CD4-positive, alpha-beta T cell treated with Interleukin-4 for 4 hours (primary cell): ENCODE measurements around the gene ZNF91.
A peak's percentile ranks its signal among the peaks of the same experiment; 100 is the strongest.
"Not testable (repeated sequence)": the region's sequence is repeated elsewhere in the genome, so short reads cannot be mapped to it uniquely, and the experiment has no call there.

Experiments used
- DNase-seq: peaks from one replicate; pipeline ENCODE4 v3.0.0-alpha.2; 2020

ZNF91 gene

DNA sequence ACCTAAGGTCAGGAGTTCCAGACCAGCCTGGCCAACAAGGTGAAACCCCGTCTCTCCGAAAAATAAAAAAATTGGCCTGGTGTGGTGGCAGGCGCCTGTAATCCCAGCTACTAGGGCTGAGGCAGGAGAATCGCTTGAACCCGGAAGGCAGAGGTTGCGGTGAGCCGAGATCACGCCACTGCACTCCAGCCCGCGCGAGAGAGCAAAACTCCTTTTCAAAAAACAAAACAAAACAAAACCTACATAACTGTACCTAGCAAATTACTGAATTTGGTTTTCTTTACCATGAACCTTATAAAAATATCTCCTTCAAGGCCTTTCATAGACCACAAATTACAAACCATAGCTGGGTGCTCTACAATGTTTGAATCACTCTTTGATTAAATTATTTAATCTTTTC is 760 bp downstream of the ZNF91 start:
- peak; percentile 42 for DNase-seq

DNA sequence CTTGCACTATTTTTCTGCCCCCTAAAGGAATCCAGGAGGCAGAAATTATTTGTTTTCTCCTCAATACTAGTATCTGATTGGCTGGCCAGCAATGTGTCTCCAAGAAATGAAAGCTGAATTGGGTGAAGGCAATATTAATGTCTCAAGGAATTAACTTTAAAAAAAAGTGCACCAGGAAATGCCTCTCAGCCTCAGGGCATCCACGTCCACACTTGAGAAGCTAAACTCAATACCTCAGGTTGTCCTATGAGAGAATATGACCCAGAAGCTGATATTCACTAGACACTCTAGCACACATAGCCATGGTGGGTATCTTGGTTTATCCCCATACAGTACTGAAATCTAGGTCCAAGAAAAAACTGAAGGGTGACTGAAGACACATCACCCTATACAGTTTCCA is 2.1 kb downstream of the ZNF91 start:
- no peak for DNase-seq

DNA sequence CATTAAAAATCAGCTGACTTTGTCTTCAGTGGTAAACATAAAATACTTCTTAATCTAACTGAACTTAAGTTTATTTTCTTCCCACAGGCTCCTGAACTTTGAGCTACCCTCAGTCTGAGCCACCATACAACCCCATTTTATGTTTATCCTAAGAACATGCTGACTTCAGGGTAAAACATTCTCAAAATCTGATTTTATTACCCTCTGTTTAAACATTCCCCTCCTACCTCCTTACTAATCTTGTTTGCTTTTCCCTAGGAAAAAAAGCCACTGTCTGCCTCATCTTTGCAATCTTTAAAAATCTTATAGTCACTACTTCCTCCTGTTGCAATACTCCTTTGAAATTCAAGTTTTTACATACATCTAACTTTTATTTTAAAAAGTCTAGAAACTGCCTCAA is 4.0 kb downstream of the ZNF91 start:
- DNase-seq: no peak

DNA sequence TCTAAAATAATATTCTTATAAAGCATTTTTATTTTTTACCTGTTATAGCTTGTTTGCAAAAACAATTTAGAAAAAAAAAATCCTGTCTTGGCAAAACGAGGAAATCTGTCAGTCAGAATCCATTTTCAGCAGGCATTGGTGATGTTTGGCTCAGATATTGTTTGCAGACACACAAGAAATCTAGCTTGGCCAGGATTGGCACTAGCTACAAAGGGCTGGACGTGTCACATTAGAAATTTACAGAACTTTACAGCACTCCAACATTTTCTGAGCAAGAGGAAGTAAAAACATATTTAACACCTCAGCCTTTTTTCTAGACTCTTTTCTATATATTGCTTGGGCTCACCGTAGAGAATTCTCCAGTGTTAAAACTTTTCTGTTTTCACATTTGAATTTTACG is 9.9 kb downstream of the ZNF91 start:
- no peak for DNase-seq

DNA sequence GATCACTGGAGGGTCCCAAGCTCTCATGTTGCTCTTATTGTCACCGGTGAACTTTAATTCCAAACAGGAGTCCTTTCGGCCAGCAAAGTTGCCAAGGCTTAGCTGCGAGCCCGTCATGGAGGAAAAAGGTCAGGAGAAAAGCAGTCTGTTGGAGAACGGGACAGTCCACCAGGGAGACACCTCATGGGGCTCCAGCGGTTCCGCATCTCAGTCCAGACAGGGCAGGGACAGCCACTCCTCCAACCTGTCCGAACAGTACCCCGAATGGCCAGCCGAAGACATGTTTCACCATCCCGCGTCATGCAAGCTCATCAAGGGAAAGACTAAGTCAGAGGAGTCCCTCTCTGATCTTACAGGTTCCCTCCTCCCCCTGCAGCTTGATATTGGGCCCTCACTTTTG is 10.4 kb downstream of the ZNF91 start:
- no peak for DNase-seq

DNA sequence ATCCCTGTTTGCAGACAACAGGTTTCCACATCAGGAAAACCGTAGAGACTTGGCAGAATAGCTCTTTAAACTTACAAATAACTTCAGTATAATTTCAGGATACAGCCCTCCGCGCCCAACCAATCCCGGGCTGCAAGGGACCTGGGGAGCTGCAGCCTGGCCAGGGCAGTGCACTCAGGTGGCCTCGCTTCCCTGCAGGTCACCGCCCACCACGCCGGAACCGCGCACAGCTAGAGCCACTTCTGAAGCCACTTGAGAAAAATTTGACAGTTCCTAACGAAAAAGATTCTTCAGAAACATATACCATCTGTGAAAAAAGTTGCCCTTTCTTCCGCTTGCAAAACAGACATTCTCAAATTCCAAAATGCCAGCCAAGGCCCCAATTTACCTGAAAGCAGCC is 11.1 kb downstream of the ZNF91 start:
- DNase-seq: no peak

DNA sequence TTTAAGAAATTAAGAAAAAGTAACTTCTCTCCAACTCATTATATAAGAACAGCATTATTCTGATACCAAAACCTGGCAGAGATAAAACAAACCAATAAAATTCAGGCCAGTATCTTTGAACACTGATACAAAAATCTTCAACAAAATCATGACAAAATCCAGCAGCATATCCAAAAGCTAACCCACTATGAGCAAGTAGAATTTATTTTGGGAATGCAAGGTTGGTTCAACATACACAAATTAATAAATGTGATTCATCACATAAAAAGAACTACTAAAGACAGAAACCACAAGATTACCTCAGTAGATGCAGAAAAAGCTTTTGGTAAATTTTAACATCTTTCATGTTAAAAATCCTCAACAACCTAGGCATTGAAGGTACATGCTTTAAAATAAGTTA is 12.3 kb downstream of the ZNF91 start:
- no peak for DNase-seq

DNA sequence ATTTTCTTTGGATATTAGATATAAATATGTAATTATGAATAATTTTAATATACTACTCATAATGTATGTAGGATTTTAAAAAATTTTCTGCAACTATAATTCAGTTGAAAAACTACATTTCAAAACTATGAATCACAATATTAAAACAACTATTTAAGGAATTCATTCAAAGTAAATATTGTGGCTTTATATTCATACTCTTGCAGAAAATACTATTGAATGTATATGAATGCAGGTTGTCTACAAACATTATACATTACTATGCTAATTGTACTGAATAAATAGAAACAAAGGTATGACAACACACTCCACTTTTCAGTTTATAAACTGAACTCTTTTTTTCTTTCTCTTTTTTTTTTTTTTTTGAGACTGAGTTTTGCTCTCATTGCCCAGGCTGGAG is 14.2 kb downstream of the ZNF91 start:
- DNase-seq: no peak

DNA sequence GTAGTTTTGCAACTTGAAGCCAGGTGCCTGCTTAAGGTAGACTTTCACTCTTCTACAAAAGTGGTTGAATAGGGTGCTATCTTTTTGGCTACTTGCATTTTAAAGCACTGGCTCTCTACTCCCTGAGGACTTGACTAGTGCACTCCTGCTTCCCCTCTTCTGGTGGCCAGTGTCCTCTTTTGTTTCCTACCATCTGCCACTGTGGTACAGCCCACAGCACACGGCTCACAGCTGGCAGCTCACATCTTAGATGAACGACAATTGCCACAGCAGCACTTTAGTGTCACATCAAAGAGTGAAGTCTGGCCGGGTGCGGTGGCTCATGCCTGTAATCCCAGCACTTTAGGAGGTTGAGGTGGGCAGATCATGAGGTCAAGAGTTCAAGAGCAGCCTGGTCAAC is 15.6 kb downstream of the ZNF91 start:
- DNase-seq: peak; percentile 2

DNA sequence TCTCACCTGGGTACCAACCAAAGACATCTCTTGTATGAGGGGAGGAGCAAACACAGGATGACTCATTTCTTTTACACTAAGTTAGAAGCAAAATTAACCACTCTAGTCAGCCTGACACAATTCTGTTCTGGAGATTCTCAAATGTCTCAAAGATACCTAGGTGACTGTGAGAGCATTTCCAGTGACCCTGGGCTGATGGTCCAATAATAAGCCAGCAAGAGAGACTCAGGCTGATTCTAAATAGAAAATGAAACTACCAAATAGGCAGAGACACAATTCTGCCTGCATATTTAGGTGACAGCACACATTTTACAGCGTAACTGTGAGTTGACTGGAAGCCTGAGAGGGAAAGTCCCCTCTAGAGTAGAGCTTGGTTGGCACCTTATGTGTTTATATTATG is 16.3 kb downstream of the ZNF91 start:
- DNase-seq: peak; percentile 4

DNA sequence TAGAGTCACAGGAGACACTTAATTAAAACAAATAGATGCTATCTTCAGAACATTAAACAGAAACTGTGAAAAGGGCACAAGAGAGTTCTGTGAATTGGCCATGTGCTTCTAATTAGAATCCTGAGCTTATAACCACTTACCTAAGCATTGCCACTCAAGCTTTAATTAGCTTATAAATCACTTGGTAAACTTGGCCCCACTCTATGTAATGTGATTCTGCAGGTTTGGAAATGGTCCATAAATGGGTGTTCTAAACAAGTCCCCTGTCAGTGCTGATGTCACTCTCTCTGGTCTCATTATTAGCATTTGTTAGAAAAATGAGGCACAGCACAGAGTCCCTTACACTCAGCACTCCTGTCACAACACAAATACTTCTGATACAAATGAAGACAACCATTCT is 18.0 kb downstream of the ZNF91 start:
- DNase-seq: no peak

DNA sequence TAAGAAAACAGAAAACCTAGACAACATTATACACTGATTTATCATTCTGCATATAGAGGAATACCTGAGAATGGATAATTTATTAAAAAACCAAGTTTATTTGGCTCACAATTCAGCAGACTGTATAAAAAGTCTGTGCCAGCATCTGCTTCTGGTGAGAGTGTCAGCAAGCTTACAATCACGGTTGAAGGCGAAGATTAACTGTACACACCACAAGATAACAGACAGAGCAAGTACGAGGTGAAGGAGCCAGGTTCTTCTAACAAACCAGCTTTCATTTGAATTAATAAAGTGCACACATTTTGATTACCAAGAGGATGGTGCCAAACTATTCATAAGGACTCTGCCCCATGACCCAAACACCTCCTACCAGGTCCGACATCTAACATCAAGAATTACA is 28.8 kb downstream of the ZNF91 start:
- no peak for DNase-seq

DNA sequence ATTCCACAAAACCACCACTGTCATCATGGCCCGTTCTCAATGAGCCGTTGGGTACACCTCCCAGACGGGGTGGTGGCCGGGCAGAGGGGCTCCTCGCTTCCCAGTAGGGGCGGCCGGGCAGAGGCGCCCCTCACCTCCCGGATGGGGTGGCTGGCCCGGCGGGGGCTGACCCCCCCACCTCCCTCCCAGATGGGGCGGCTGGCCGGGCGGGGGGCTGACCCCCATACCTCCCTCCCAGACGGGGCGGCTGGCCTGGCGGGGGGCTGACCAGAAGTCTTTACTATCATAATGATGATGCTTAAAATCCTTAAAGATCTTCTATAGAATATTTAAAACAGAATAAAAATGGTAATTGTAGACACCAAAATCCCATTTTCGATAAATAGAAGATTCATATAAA is 29.2 kb downstream of the ZNF91 start:
- DNase-seq: not testable (repeated sequence)

DNA sequence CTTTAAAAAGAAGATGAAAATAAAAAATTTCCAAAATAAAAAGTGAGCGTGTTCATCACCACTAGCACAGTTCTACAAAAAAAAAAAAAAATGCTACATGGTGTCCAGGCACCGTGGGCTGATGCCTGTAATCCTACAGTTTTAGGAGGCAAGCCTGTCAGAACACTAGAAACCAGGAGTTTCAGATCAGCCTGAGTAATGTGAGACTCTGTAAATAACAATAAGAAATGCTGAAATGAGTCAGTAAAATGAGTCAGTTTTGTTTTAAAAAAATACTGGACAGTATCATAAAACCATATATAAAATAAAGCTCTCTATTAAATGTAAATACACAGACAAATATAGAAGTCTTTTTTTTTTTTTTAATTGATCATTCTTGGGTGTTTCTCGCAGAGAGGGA is 30.0 kb downstream of the ZNF91 start:
- no peak for DNase-seq

DNA sequence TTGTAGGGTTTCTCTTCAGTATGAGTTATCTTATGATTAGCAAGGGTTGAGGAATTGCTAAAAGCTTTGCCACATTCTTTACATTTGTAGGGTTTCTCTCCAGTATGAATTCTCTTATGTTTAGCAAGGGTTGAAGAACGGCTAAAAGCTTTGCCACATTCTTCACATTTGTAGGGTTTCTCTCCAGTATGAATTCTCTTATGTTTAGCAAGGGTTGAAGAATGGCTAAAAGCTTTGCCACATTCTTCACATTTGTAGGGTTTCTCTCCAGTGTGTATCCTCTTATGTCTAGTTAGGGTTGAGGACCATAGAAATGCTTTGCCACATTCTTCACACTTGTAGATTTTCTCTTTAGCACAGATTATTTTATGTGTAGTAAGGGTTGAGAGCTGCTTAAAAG is 33.4 kb downstream of the ZNF91 start:
- DNase-seq: not testable (repeated sequence)

DNA sequence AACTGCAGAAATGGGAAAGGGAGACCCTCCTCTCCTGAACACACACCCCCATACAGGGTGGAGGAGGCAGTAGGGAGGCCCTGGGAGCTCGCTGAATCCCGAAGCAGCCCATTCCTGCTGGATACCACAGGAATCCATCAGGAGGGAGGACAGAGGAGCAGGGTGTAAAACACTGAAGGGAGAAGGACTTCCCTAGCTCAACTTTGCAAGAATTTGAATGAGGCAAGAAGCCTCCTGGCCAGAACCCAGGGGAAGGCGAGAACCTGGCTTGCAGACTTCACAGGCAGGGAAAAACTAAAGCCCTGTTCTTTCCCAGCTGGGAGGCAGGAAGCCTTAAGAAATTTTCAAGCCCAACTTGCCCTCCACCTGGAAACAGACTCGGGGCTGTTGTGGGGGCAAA is 43.5 kb downstream of the ZNF91 start:
- no peak for DNase-seq

DNA sequence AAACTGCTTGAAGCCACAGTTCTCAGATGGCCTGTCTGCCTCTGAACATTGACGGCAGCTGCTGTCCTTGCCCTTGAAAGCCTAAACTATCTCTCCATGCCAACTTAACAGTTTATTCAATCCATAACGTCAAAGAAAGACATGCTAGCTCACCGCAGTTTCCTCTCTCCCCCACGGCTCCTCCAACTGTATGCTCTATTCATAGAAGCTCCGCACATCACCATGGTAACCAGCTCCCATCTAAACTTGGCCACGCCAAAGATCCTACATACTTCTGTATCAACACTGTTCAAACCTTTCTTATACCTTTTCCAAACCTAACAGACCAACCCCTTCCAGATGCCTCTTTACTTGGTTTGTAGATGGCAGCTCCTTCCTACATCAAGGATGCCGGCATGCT is 48.6 kb downstream of the ZNF91 start:
- no peak for DNase-seq

DNA sequence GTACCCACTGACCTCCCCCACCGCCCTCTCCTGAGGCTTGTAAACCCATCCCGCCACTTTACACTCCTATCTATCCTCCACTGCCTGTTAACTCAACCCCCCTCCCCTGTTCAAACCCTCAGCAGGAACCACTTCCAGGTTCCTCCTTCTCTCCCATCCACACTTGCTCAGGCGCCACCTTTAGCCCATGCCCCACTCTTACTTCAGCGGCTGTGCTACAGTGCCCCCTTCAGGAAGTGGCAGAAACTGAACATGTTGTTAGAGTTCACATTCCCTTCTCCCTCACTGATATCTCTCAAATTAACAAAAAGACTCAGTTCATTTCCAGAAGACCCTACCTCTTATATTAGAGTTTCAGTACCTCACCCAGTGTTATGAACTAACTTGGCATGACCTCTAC is 49.4 kb downstream of the ZNF91 start:
- no peak for DNase-seq

DNA sequence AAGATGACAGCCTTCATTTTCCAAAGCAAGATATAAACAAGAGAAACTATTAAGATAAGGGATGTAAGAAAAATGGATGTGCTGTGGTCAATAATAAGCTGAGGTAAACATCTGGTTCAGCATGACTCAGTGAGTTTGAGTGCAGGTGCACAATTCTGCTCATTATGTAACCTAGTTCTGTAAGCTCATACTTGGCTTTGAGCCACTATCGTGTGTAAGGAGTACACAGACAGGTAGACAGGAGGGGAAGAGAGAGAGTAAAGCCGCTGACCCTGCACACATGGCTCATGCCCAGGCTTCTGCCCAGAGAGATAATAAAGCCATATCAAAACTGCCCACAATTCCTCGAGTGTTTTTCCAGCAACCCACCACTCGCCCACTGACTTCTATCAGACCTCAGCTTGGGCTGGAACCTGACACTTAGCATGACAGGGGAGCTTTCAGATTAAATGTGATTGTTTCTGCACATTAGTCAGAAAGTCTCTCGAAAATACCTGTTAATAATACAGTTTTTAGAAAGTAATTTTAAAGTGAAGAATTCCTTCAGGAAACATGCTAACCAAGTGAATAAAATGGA is 51.7 kb downstream of the ZNF91 start:
- DNase-seq: no peak

DNA sequence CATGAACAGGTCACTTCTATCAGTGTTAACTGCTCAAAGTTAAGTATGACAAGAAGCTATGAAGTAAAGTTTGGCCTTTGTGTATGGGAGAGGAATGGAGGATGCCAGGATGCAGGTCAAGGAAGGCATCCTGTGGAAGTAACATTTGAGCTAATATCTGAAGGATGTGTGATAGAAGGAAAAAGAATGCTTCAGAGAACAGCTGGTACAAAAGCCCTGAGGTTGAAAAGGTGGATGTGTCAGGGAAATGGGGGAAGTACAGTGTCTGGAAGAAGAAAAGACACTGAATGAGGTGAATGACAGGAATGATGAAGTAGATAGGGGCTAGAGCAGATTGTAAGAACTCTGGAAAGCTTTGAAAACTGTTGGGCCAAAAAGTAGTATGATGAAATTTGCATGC is 67.1 kb downstream of the ZNF91 start:
- DNase-seq: no peak

DNA sequence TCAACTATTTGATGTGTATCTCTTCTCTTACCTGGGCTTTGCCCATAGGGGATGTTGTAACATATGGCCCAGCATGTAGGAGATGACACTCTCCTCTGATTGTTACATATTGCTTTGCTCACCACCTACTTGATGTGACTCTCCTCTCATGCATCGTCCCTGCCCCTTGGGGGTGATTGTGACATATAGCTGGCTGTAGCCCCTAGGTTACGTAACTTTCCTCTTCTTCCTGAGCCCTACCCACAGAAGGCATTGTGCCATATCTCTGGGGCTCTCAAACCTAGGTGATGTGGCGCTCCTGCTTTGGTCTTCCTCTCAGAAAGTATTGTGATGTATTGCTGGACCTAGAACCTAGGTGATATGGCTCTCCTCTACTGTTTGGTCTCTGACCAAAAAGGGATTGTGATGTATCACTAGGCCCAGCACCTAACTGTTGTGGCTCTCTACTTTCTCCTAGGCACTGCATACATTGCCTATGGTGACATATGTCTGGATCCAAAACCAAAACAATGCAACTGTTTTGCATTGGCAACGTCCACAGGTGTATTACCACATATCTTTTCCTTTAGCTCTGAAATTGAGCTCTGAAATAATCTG is 73.2 kb downstream of the ZNF91 start:
- DNase-seq: no peak

DNA sequence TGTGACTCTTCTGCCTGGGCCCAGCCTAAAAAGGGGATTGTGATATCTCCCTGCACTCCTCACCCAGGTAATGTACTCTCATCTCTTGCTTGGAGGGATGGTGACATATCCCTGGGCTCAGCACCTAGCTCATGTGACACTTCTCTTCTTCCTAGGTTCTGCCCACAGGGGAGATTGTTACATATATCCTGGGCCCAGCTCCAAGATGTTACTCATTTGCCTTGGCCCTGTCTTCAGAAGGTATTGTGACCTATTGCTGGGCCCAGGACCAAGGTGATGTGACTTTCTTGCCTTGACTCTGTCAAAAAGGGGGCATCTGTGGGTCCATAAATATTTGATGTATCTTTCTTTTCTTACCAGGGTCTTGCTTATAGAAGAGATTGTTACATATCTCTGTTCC is 73.9 kb downstream of the ZNF91 start:
- DNase-seq: not testable (repeated sequence)

DNA sequence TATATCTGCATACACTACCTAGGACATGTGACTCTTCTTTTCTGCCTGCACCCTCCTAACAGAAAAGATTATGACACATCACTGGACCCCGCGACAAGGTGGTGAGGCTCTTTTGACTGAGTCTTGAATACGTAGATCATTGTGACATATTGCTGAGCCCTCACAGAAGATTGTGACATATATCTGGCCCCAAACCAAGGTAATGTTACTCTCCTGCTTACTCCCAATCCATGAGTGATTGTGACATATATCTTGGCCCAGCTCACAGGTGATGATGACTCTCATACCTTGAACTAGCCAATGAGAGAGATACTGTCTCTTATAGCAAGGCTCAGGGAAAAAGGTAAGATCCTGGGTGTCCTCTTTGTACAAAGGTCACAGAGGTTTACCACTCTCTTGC is 75.7 kb downstream of the ZNF91 start:
- DNase-seq: not testable (repeated sequence)

DNA sequence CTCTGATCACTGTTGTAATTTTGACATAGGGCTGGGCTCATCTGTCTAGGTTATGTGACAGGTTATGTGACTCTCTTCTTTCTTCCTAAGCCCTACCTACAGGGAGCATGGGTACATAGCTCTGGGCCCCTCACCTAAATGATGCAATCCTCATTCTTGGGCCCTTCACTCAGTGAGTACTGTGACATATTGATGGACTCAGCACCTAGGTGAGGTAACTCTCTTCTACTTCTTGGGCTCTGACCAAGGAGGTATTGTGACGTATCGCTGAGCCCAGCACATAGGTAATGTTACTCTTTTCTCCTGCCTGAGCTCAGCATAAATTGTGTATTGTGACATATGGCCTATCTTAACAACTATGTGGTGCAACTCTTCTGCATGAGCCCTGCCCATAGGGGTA is 76.3 kb downstream of the ZNF91 start:
- DNase-seq: not testable (repeated sequence)

DNA sequence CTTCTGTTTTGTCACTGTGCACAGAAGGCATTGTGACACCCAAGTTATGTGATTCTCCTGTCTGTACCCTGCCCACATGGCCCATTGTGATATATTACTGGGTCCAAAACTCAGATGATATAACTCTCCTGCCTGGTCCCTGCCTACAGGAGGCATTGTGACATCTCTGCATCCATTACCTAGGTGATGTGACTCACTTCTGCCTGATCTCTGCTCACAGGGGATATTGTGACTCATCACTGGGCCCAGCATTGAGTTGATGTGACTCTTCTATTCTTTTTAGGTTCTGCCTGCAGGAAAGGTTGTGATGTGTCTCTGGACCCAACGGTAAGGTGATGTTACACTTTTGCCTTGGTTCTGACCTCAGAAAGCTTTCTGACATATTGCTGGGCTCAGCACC is 77.1 kb downstream of the ZNF91 start:
- no peak for DNase-seq

DNA sequence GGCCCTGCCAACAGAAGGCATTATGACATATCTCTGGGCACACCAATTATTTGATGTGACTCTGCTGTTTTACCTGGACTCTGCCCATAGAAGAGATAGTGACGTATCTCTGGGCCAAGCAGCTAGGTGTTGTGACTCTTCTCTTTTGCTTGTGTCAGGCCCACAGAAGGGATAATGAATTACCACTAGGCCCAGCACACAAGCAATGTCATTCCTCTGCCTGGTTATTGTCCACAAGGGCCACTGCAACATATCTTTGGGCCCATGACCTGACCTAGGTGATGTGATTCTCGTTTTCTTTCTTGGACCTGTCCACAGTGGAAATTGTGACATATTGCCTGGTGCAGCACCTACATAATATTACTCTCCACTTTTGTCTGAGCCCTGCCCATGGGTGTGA is 80.0 kb downstream of the ZNF91 start:
- DNase-seq: no peak
